Stimulated activated CD8-positive, alpha-beta memory T cell treated with anti-CD3 and anti-CD28 coated beads, Interleukin-4, amount 100 ng/mL, for 48 hours (primary cell): ENCODE results near the gene CTIF.

ENCODE experiments used
- DNase-seq: peaks from one replicate; pipeline ENCODE4 v3.0.0-alpha.2; 2020

Gene CTIF

GRCh38 chr18:48896326-48896874, 357.6 kb downstream of the CTIF start:
- no peak for DNase-seq

- DNase-seq = peak; percentile 63
These were observed 358.2 kb downstream of the CTIF start for GRCh38 chr18:48896875-48897511.

GRCh38 chr18:48897531-48897930, 358.7 kb downstream of the CTIF start:
- DNase-seq = no peak

GRCh38 chr18:48898521-48898920, 359.7 kb downstream of the CTIF start:
- no peak for DNase-seq

- no peak for DNase-seq
These were observed 360.8 kb downstream of the CTIF start for GRCh38 chr18:48899558-48900174.

GRCh38 chr18:48900469-48900868, 361.6 kb downstream of the CTIF start:
- no peak for DNase-seq

GRCh38 chr18:48901145-48902022, 362.6 kb downstream of the CTIF start:
- DNase-seq = no peak

- DNase-seq = no peak
These were observed 363.4 kb downstream of the CTIF start for GRCh38 chr18:48902023-48902855.

GRCh38 chr18:48902856-48903601, 364.2 kb downstream of the CTIF start:
- DNase-seq = no peak

- DNase-seq = no peak
These were observed 365.3 kb downstream of the CTIF start for GRCh38 chr18:48904091-48904490.

GRCh38 chr18:48904847-48905394, 366.1 kb downstream of the CTIF start:
- no peak for DNase-seq

GRCh38 chr18:48905513-48905912, 366.7 kb downstream of the CTIF start:
- DNase-seq = no peak

- DNase-seq = no peak
These were observed 370.1 kb downstream of the CTIF start for GRCh38 chr18:48908916-48909315.

GRCh38 chr18:48909721-48910120, 370.9 kb downstream of the CTIF start:
- no peak for DNase-seq

- no peak for DNase-seq
These were observed 372.2 kb downstream of the CTIF start for GRCh38 chr18:48910972-48911545.
